HG02759 (cell line): ENCODE data around the gene CPLX3.

Source experiments
- ATAC-seq: cut with Tn5 transposase; IDR thresholded peaks from one replicate; pipeline ENCODE4 v1.9.1; 2021; ENCODE audit warnings: mild to moderate bottlenecking, moderate library complexity; ENCODE audit not compliant: unreplicated experiment

The CPLX3 gene

GRCh38 chr15:74802290-74802689 lies 24.1 kb upstream of the CPLX3 start:
- no peak for ATAC-seq

GRCh38 chr15:74802862-74803447 lies 23.5 kb upstream of the CPLX3 start:
- no peak for ATAC-seq

GRCh38 chr15:74804935-74805334 lies 21.5 kb upstream of the CPLX3 start:
- no peak for ATAC-seq

- no peak for ATAC-seq
Measured at GRCh38 chr15:74807282-74807681, 19.1 kb upstream of the CPLX3 start.

- no peak for ATAC-seq
Measured at GRCh38 chr15:74808078-74808839, 18.2 kb upstream of the CPLX3 start.

- ATAC-seq: no peak
Measured at GRCh38 chr15:74808840-74809229, 17.6 kb upstream of the CPLX3 start.

- ATAC-seq: no peak
Measured at GRCh38 chr15:74809242-74809641, 17.2 kb upstream of the CPLX3 start.

- no peak for ATAC-seq
Measured at GRCh38 chr15:74809956-74810355, 16.5 kb upstream of the CPLX3 start.

GRCh38 chr15:74812533-74812932 lies 13.9 kb upstream of the CPLX3 start, which contains the start of gene LMAN1L:
LMAN1L (plus strand) TSS chr15:74812835; CDS start chr15:74812855, 20 bp downstream.
- no peak for ATAC-seq

- ATAC-seq: no peak
Measured at GRCh38 chr15:74815121-74815934, 11.1 kb upstream of the CPLX3 start.

GRCh38 chr15:74815961-74816360 lies 10.5 kb upstream of the CPLX3 start:
- ATAC-seq: no peak

GRCh38 chr15:74816624-74817369 lies 9.6 kb upstream of the CPLX3 start:
- ATAC-seq: no peak

- no peak for ATAC-seq
Measured at GRCh38 chr15:74817370-74817737, 9.1 kb upstream of the CPLX3 start.

GRCh38 chr15:74820056-74820455 lies 6.4 kb upstream of the CPLX3 start:
- ATAC-seq: no peak

- ATAC-seq: peak; percentile 68
Measured at GRCh38 chr15:74821091-74821789, 5.2 kb upstream of the CPLX3 start.

GRCh38 chr15:74821790-74822158 lies 4.7 kb upstream of the CPLX3 start:
- no peak for ATAC-seq

- ATAC-seq: no peak
Measured at GRCh38 chr15:74822233-74822632, 4.2 kb upstream of the CPLX3 start.

- no peak for ATAC-seq
Measured at GRCh38 chr15:74823324-74823723, 3.1 kb upstream of the CPLX3 start.

GRCh38 chr15:74824976-74825375 lies 1.5 kb upstream of the CPLX3 start:
- no peak for ATAC-seq

- ATAC-seq: no peak
Measured at GRCh38 chr15:74825866-74826265, 561 bp upstream of the CPLX3 start.

- ATAC-seq: no peak
Measured at GRCh38 chr15:74826921-74827320, 494 bp downstream of the CPLX3 start.
